Stimulated activated CD8-positive, alpha-beta memory T cell treated with anti-CD3 and anti-CD28 coated beads, Interleukin-12 subunit alpha, Interleukin-12 subunit beta, amount 100 ng/mL, for 1 hour (primary cell): ENCODE measurements around the gene STARD3.

Experiments
- DNase-seq: peaks from one replicate; pipeline ENCODE4 v3.0.0-alpha.2; 2020; ENCODE audit warnings: low read depth

The STARD3 gene

GRCh38 chr17:39604911-39605491, 31.9 kb upstream of the STARD3 start:
- DNase-seq = no peak

GRCh38 chr17:39605492-39606433, 31.2 kb upstream of the STARD3 start:
- no peak for DNase-seq

DNA sequence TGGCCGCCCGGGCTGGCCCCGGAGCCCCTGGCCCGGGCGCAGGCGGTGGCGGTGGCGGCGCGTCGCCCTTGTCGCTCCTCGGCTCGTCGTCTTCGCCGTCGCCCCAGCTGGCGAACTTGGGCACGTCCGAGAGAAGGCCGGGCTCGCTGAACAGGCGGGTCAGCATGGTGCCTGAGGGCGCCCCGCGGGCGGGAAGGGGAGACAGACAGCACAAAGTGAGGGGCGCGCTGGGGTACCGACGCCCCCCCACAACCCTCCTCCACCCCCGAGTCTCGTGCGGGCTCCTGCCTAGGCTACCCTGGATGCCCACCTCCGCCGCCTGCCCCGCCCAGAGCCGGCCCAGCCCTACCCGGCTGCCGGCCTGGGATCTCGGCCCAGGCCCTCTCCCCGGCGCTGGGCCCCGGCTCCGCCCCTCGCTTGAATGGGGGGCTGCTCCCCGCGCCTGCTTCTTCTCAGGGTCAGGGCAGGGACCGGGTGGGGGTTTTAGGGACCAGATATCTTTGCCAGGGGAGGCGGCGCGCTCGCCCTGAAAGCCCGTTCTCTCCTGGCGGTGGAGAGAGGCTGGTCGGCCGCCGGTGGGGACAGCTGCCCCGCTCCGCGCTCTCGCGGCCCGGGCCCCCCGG, 30.4 kb upstream of the STARD3 start:
- DNase-seq = no peak

GRCh38 chr17:39607057-39607850, 29.7 kb upstream of the STARD3 start:
- DNase-seq = no peak

GRCh38 chr17:39607851-39608130, 29.2 kb upstream of the STARD3 start, which contains the start of gene NEUROD2:
Gene NEUROD2 (minus strand): TSS chr17:39607920. CDS start chr17:39606599, 1,321 bp downstream.
- DNase-seq = no peak

DNA sequence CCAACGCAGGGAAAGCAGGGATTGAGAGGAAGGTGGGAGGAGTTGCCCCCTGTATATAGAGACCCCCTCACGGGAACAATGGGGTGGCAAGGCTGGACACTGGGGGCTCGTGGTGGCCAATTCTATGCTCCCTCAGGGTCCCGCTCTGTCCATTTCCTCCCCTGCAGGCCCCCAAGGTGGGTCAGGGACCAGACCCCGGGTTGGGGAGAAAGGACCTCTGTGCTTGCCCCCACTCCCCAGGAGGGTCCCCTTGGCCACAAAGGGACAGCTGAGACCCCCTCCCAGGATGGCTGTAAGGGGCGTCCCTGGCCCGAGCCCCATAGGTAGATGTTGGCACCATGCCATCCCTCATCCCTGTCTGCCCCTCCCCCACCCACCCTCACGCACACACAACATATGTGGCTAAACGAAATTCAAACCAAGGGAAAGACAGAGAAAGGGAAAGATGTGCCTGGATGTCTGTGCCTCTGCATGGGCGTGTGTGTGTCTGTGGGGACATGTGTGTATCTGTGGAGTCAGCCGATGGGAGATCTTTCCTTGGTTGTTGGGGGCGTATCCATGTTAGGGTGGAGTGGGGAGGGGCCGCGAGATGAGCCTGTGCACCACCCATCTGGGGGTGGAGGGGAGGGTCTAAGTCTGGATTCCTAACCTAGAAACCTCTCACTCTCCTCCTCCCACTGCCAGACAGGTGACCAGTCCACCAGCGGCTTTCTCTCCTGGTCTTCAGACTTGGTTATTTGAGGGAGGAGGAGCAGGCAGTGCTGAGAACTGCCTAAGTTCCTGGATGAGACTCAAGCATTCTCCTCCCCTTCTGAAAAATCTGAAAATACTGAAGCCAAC, 28.6 kb upstream of the STARD3 start:
- DNase-seq = no peak

GRCh38 chr17:39609416-39610025, 27.4 kb upstream of the STARD3 start:
- no peak for DNase-seq

- DNase-seq = no peak
These were observed 25.4 kb upstream of the STARD3 start for GRCh38 chr17:39611401-39612112.

GRCh38 chr17:39612291-39612894, 24.6 kb upstream of the STARD3 start:
- DNase-seq = no peak

GRCh38 chr17:39612935-39613464, 23.9 kb upstream of the STARD3 start:
- no peak for DNase-seq

DNA sequence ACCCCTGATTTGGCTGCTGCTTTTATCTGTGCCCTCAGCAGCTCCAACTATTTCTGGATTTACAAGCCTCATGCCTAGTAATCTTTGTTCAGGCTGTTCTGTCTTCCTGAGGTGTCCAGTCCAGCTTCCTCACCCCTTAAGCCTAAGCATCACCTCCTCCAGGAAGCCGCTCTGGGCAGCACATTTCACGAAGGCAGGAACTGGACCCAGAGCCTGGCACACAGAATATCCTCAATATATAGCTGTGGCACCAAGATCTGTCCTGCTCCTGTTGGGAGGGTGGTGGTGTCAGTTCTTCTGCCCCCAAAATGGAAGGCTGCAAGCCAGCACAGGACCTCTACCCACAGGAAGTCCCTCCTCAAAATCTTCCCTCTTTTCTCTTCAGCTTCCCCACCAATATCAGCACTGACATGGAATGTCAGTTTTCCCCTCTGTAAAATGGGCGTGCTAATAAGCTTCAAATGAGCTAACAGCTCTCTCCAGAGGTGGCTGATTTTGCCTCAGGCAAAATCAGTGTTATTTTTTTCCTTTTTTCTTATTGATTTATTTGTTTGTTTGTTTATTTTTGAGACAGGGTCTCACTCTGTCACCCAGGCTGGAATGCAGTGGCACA, 22.3 kb upstream of the STARD3 start:
- DNase-seq = no peak

DNA sequence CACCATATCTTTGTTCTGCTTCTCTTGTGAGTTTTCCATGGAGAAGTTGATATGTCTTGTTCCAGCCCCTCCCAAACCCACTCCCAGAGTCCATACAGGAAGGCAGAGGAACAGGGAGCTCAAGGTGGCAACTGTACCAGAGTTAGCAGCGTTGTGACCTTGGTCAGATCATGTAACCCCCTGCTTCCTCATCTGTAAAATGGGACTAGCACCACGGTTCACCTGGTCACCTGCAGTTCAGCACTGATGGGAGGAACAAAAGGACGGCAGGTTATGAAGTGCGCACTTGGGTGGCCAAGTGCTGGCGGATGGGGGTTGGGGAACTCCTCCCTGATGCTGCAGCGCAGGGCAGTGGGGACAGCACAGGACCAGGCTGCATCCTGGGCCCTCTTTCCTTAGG, 21.5 kb upstream of the STARD3 start:
- no peak for DNase-seq

GRCh38 chr17:39617100-39617445, 19.9 kb upstream of the STARD3 start:
- no peak for DNase-seq

DNA sequence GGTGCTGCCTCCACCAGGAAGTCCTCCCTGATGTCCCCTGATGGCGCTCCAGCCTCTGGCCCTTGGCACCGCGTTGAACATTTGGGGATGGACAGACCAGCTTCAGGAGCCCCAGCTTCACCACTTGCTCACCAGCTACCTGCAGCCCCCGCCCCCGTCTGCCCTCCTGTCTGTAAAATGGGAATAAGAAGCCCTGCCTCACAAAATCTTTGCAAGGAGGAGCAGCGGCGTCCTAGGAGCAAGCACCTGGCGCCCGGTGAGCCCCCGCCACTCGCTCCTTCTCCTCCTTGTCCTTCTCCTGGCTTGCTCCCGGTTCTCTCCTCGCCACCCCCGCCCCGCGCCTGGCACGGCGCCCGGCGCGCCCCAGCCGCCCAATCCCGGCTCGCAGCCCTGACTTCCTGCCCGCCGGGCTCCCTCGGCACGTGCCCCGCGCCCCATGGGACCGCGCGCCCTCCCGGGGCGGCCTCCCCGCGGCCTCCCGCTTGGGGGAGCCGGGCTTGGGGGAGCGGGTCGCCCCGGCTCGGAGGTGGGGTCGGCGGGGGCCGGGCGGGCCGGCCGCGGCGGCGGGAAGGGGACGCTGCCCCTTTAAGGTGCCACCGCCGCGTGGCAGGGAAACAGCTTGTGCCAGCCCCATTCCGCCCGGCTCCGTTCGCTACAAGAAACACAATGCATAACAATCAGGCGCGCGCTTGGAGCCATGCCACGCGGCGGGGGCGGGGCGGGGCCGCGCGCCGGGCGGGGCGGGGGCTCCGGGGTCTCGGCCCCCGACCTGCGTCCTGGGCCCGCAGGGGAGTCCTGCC, 19.3 kb upstream of the STARD3 start:
- DNase-seq = peak; percentile 33

- no peak for DNase-seq
These were observed 18.6 kb upstream of the STARD3 start for GRCh38 chr17:39618246-39618913.

- no peak for DNase-seq
These were observed 17.8 kb upstream of the STARD3 start for GRCh38 chr17:39618956-39619785.

DNA sequence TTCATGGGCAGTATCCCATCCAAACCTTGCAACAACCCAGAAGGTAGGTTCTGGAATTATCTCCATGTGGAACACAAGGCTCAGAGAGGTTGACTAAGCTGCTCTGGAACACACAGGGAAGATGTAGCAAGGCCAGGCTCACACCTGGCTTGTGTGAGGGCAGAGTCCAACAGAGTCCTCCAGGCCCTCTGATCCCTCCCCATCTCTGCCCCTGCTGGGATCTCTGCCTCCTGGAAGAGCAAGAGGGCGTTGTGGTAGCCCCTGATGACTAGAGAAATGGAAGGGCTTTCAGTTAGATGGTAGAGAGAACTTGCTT, 17.2 kb upstream of the STARD3 start:
- DNase-seq = no peak
